LHCN-M2 (cell line): ENCODE measurements around the gene SLC29A1. TPM values are rescaled to one million over a fixed set of nuclear protein-coding genes. Genes with fewer than 3 reads are reported as not detected.
"Not testable (repeated sequence)": the region's sequence is repeated elsewhere in the genome, so short reads cannot be mapped to it uniquely, and the experiment has no call there.

ENCODE experiments used
- DNase-seq: peaks from one replicate; pipeline ENCODE4 v3.0.0-alpha.2; 2012; ENCODE audit warnings: low read depth
- polyA plus RNA-seq: library from polyadenylated mRNA; unstranded; fragments of >200 nt; gene quantifications from one replicate; pipeline ENCODE4 v1.2.1, GENCODE V29; 2012; ENCODE audit warnings: missing spikeins
- total RNA-seq: library from RNA; depleted of rRNA; stranded (reverse); fragments of >200 nt; gene quantifications from 2 replicates; pipeline ENCODE4 v1.2.3, GENCODE V29; 2014; rRNA removed

Gene SLC29A1
- 58.5 and 77.7 TPM in 2 replicates for total RNA-seq
- polyA plus RNA-seq = 53.2 TPM

- peak; percentile 60 for DNase-seq
Observed at GRCh38 chr6:44223319-44224028, at the start of gene SLC29A1. Gene SLC29A1, plus strand, starts transcription at chr6:44223595. Its CDS starts 3,719 bp downstream, at chr6:44227314.

DNA sequence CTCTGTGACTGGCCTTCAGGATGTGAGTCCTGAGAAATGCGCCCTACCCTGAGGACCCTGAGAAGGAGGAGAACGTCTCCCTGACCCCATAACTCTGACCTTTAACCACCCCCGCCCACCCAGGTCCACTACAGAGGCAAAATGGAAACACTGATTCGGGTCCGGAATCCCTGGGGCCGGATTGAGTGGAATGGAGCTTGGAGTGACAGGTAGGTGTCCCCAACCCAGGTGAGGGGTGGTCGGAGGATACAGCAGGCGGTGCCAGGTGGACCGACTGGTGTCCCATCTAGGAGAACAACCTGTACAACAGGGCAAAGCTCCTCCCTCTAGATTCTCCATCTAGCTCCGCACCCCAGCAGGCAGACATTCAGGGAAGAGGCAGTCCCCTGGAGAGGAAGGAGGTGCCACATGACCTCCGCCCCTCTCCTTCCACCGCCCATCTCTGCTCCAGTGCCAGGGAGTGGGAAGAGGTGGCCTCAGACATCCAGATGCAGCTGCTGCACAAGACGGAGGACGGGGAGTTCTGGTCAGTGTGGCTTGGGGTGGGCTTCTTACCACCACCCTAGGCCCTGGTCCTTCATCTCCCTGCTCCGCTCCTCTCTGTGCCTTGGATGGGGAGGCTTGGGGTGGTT is 47.1 kb upstream of the SLC29A1 start:
- no peak for DNase-seq

DNA sequence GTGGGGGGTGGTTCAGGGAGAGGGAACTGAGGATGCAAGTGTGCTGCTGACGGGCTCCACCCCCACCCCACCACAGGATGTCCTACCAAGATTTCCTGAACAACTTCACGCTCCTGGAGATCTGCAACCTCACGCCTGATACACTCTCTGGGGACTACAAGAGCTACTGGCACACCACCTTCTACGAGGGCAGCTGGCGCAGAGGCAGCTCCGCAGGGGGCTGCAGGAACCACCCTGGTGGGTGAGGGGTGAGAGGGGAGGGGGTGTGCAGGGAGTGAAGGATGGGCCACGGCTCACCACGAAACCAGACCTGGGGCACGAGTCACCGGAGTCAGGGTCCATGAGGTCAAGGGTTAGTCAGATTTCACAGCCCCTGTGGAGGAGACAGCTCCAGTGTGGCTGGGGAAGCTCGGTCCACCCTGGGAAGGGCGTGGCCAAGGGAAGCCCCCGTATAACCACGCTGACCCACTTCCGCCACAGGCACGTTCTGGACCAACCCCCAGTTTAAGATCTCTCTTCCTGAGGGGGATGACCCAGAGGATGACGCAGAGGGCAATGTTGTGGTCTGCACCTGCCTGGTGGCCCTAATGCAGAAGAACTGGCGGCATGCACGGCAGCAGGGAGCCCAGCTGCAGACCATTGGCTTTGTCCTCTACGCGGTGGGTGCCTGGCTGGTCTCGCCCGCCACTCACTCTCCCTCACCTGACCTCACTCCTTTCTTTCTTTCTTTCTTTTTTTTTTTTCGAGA is 46.5 kb upstream of the SLC29A1 start:
- DNase-seq = no peak

- DNase-seq = no peak
Observed at GRCh38 chr6:44177691-44178423, 45.5 kb upstream of the SLC29A1 start.

- no peak for DNase-seq
Observed at GRCh38 chr6:44178424-44179071, 44.8 kb upstream of the SLC29A1 start.

GRCh38 chr6:44179072-44179536 is 44.3 kb upstream of the SLC29A1 start:
- DNase-seq = no peak

DNA sequence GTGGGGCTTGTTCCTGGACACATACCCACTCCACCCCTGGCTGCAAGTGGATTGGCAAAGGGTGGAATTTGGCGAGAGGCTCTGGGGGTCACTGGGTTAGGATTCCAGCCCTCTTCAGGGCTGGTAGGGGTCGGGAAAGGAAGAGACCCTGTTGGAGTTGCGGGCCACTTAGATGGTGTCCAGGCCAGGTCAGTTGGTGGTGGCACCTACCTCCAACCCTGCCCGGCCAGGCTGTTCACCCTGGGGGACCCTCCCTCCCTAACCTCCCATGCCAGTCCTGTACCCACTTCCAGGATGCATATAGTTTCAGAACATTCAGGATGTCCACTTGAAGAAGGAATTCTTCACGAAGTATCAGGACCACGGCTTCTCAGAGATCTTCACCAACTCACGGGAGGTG is 43.7 kb upstream of the SLC29A1 start:
- DNase-seq = no peak

DNA sequence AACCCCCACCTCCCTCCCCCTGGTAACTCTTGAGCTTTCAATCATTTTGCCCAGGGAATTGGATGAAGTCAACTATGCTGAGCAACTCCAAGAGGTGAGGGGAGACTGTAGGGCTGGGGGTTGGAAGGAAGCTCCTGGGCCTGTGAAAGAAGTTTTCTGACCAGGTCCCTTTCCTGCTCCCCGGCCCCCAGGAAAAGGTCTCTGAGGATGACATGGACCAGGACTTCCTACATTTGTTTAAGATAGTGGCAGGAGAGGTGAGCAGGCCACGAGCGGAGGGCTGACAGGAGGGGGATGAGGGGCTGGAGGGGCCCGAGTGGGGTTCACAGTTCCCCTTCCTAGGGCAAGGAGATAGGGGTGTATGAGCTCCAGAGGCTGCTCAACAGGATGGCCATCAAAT is 43.0 kb upstream of the SLC29A1 start:
- no peak for DNase-seq

GRCh38 chr6:44180886-44181285 is 42.5 kb upstream of the SLC29A1 start:
- no peak for DNase-seq

DNA sequence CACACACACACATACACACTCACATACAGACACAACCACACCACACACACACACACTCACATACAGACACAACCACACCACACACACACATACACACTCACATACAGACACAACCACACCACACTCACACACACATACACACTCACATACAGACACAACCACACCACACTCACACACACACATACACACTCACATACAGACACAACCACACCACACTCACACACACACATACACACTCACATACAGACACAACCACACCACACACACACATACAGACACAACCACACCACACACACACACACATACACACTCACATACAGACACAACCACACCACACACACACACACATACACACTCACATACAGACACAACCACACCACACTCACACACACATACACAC is 41.6 kb upstream of the SLC29A1 start:
- not testable (repeated sequence) for DNase-seq

- DNase-seq = no peak
Observed at GRCh38 chr6:44182911-44183390, 40.4 kb upstream of the SLC29A1 start.

DNA sequence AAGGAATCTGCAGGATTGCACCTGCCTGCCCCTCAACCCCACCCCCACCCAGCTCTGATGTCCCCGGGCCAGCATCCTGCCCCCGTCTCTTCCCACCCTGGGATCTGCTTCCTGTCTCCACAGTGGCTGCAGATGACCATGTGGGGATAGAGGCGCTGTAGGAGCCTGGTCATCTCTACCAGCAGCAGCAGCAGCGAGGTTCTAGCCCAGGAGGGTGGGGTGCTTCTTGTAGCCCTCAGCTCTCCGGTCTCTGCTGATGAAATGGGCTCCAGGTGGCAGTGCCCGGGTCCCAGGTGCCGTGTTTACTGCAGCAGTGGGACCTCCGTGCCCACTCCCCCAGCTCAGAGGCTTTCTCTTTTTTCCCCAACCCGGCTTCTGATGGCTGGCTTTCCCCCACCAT is 39.6 kb upstream of the SLC29A1 start:
- no peak for DNase-seq

DNA sequence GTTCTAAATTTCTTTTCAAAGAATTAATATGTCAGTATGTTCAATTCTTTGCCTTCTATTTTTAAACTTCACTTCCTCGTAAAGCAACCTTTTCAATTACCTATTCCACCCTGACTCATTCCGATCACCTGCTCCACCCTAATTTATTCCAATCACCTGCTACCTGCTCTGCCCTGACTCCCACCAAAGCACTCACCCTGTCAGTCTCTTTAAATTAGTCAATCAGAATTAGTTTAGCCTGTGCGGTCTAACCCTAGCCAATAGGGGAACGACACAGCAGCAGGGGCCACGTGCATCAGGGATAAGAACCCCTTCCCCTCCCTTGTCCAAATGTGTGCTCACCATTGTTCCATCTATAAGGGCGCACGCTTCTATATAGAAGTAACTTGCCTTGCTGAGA is 38.0 kb upstream of the SLC29A1 start:
- DNase-seq = not testable (repeated sequence)

GRCh38 chr6:44185953-44186634 is 37.3 kb upstream of the SLC29A1 start:
- DNase-seq = no peak

- no peak for DNase-seq
Observed at GRCh38 chr6:44186635-44187025, 36.8 kb upstream of the SLC29A1 start.

GRCh38 chr6:44188819-44189218 is 34.6 kb upstream of the SLC29A1 start:
- no peak for DNase-seq

- DNase-seq = no peak
Observed at GRCh38 chr6:44189257-44189656, 34.1 kb upstream of the SLC29A1 start.

- DNase-seq = no peak
Observed at GRCh38 chr6:44190715-44191114, 32.7 kb upstream of the SLC29A1 start.

- DNase-seq = no peak
Observed at GRCh38 chr6:44192428-44193041, 30.9 kb upstream of the SLC29A1 start.

- no peak for DNase-seq
Observed at GRCh38 chr6:44193307-44193910, 30.0 kb upstream of the SLC29A1 start.
